ENCODE data around the gene SEPHS2. TPM values are rescaled to one million over a fixed set of nuclear protein-coding genes. Genes with fewer than 3 reads are reported as not detected.

Gene SEPHS2
- total and polyA plus RNA-seq, 2 donors (not counting 3 experiments of a cell fraction or from before 2014, with no cell fraction given), result 22.9 to 32.8 TPM

GRCh38 chr16:30482366-30482765 lies 36.7 kb upstream of the SEPHS2 start:
- Histone ChIP-seq H3K9me1 (replicated peaks; ENCODE audit: control insufficient read depth, extremely low read depth, insufficient read depth, low read length) (no peaks in the 10 kb centered on the region), H3K4me3 (replicated peaks in 1 of 3; ENCODE audit: insufficient read depth in 1 of 3, low read depth in 1 of 3, low read length in 3 of 3) (no peak overlapping the region), H3K9ac (replicated peaks; ENCODE audit: extremely low read depth, insufficient read depth, low read length) (no peak overlapping the region), H3K79me2 (ENCODE audit: control insufficient read depth, insufficient read depth, low read length) (no peaks in the 10 kb centered on the region), H2AFZ (ENCODE audit: low read depth, low read length) (no peak overlapping the region), H3K9me3 (replicated peaks; ENCODE audit: control insufficient read depth, insufficient read depth, low read length) (no peaks in the 10 kb centered on the region), H3K4me1 (ENCODE audit: control insufficient read depth, extremely low read depth, insufficient read depth, low read length) (peaks cover 7% of the 10 kb centered on the region), H4K20me1 (replicated peaks; ENCODE audit: control insufficient read depth, extremely low read depth, insufficient read depth, low read length) (no peaks in the 10 kb centered on the region), H3K4me2 (ENCODE audit: insufficient read depth, low read length) (no peak overlapping the region), H3K27ac (ENCODE audit: insufficient read depth, low read depth, low read length) (no peak overlapping the region), H3K27me3 (ENCODE audit: control insufficient read depth in 2 of 2, insufficient read depth in 2 of 2, low read length in 2 of 2) (peaks cover 0 to 5% of the 10 kb centered on the region in 2 experiments), H3K36me3 (ENCODE audit: control insufficient read depth in 2 of 2, extremely low read depth in 1 of 2, insufficient read depth in 2 of 2, low read length in 2 of 2) (no peaks in the 10 kb centered on the region)
- TF ChIP-seq JUN (IDR thresholded peaks at IDR 0.05; ENCODE audit: borderline replicate concordance, insufficient read depth, insufficient read length, low read depth) (no peak), POLR2A (IDR thresholded peaks at IDR 0.05; ENCODE audit: low read depth, low read length) (no peak), CTCF (IDR thresholded peaks at IDR 0.05; ENCODE audit: extremely low read depth in 1 of 2, insufficient read depth in 1 of 2, low read depth in 1 of 2, low read length in 2 of 2) (peak in 1 of 2 donors; percentile 4), POLR2AphosphoS5 (IDR thresholded peaks at IDR 0.05; ENCODE audit: insufficient read depth, low read depth, low read length) (no peak), MAX (IDR thresholded peaks at IDR 0.05; ENCODE audit: insufficient read depth, insufficient read length) (no peak), FOS (IDR thresholded peaks at IDR 0.05; ENCODE audit: borderline replicate concordance, insufficient read depth, low read length) (no peak), EZH2 (IDR thresholded peaks at IDR 0.05; ENCODE audit: borderline replicate concordance, low read depth, low read length, severe bottlenecking) (no peak)
- ChIA-PET CTCF (interaction anchor here (1.4 kb wide), 1 partner anchor 116 kb away, joined by 3 read pairs; no protein-coding TSS in a partner anchor), POLR2A (no interaction called here)
- no peak for FAIRE-seq
- dilution Hi-C loops (cut with MboI; ENCODE audit: extremely low pct_ligation_motif_present, low sequenced_read_pairs) (no loop called here), intact Hi-C loops (cut with micrococcal nuclease) (no loop called here)
- BruUV-seq (replicated peaks), result no TSS peak
- DNase-seq (ENCODE audit: low read depth, low spot score), result no peak
